ENCODE measurements around the gene LRRC74A.
"Not testable (repeated sequence)": the region's sequence is repeated elsewhere in the genome, so short reads cannot be mapped to it uniquely, and the experiment has no call there.

LRRC74A gene

DNA sequence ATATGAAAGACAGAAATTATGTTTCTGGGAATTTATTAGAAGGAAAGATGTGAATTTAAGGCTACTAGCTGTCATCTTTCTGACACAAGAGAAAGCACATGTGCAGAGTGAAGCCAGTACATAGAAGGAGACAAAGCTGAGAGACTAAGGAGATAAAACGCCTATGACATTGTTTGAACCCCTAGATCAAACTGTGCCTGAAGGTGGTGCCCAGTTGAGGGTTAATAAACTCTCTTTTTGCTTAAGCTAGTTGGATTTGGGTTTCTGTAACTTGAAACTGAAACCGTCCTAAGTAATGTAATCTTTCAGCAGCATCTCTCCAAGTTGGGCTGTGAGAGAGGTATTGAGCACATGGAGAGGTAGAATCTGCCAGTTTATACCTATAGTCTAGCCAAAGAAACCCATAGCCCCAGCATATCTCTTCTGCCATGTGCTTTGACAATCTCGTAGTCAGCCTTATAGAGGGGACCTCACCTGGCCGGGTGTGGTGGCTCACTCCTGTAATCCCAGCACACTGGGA lies 84.2 kb downstream of the LRRC74A start:
- Histone ChIP-seq H2AFZ (no peak overlapping the region), H3K27me3 (ENCODE audit: control insufficient read depth, insufficient read depth, low read length) (no peaks in the 10 kb centered on the region), H3K79me2 (no peaks in the 10 kb centered on the region), H3K27ac (no peak overlapping the region), H3K9me3 (ENCODE audit: control insufficient read depth, low read length) (no peaks in the 10 kb centered on the region), H3K4me3 (ENCODE audit: low read depth, low read length) (no peak overlapping the region), H3K4me1 (peaks cover 24% of the 10 kb centered on the region), H3K4me2 (ENCODE audit: low read length) (no peak overlapping the region), H3K36me3 (ENCODE audit: control insufficient read depth, insufficient read depth, low read length) (no peaks in the 10 kb centered on the region), H3K9ac (no peak overlapping the region)
- TF ChIP-seq CTCF (IDR thresholded peaks at IDR 0.05): no peak

DNA sequence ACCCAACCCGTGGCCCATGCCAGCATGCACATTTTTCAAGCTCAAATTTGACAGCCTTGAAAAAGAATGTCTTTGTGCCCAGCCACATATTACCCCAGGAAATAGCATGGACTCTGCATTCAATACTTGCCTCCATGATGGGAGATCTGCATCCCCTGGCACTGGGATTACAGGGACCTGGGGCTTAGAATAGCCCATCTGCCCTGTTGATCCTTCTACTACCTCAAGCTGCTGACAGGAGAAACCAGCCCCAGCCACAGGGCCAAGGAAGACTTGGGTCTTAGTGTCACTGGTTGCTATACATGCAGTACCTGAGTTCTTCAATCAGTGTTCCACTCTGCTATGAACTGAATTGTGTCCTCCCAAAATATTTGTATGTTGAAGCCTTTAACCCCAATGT lies 85.3 kb downstream of the LRRC74A start:
- H3K4me3 ChIP-seq (ENCODE audit: low read depth, low read length): no peak overlapping the region
- H3K36me3 ChIP-seq (ENCODE audit: control insufficient read depth, insufficient read depth, low read length): no peaks in the 10 kb centered on the region
- H3K4me2 ChIP-seq (ENCODE audit: low read length): no peak overlapping the region
- H3K9ac ChIP-seq: no peak overlapping the region
- H3K27ac ChIP-seq: no peak overlapping the region
- no peaks in the 10 kb centered on the region for H3K9me3 ChIP-seq (ENCODE audit: control insufficient read depth, low read length)
- H3K27me3 ChIP-seq (ENCODE audit: control insufficient read depth, insufficient read depth, low read length): no peaks in the 10 kb centered on the region
- no peak for TF ChIP-seq CTCF (IDR thresholded peaks at IDR 0.05)
- no peaks in the 10 kb centered on the region for H3K79me2 ChIP-seq
- peaks cover 32% of the 10 kb centered on the region for H3K4me1 ChIP-seq
- no peak overlapping the region for H2AFZ ChIP-seq

- not testable (repeated sequence) for H3K9ac ChIP-seq; H3K27me3 ChIP-seq (ENCODE audit: control insufficient read depth, insufficient read depth, low read length); H3K36me3 ChIP-seq (ENCODE audit: control insufficient read depth, insufficient read depth, low read length); H3K4me3 ChIP-seq (ENCODE audit: low read depth, low read length); H3K79me2 ChIP-seq; H3K4me2 ChIP-seq (ENCODE audit: low read length); H3K9me3 ChIP-seq (ENCODE audit: control insufficient read depth, low read length)
- peak overlapping the region; percentile 1 for H2AFZ ChIP-seq
- H3K27ac ChIP-seq: peak overlapping the region; percentile 100
- H3K4me1 ChIP-seq: peaks cover 59% of the 10 kb centered on the region
Observed at GRCh38 chr14:76914533-76915081, 88.4 kb downstream of the LRRC74A start.

- Histone ChIP-seq H3K4me3 (ENCODE audit: low read depth, low read length) (no peak overlapping the region), H3K79me2 (no peaks in the 10 kb centered on the region), H3K4me2 (ENCODE audit: low read length) (no peak overlapping the region), H3K36me3 (ENCODE audit: control insufficient read depth, insufficient read depth, low read length) (no peaks in the 10 kb centered on the region), H3K27me3 (ENCODE audit: control insufficient read depth, insufficient read depth, low read length) (no peaks in the 10 kb centered on the region), H3K27ac (peak overlapping the region; percentile 100), H3K9ac (no peak overlapping the region), H3K4me1 (peaks cover 71% of the 10 kb centered on the region), H3K9me3 (ENCODE audit: control insufficient read depth, low read length) (no peaks in the 10 kb centered on the region), H2AFZ (peak overlapping the region; percentile 23)
- no peak for TF ChIP-seq CTCF (IDR thresholded peaks at IDR 0.05)
Observed at GRCh38 chr14:76916040-76916715, 90.0 kb downstream of the LRRC74A start.

DNA sequence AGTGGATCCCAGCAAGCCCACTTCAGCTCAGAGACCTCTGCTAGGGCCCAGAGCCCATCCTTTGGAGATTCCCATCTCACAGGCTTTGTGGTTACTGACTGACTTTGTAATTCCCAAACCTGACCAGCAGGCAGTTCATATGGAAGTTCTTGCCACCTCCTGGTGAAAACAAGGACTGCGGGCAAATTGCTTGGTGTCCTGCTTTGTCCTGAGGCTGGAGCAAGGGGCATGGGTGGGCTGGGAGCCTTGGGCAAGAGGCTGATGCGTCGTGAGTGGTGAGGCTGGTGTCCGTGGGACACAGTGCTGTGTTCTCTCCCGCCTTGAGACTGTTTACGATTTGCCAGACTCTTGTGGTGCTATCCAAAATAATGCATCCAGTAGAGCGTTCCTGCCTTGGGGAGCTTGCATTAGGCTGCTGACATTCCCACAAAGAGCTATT lies 91.0 kb downstream of the LRRC74A start:
- TF ChIP-seq CTCF (IDR thresholded peaks at IDR 0.05): peak; percentile 69
- H3K27ac ChIP-seq: peak overlapping the region; percentile 100
- no peak overlapping the region for H3K9ac ChIP-seq
- no peaks in the 10 kb centered on the region for H3K36me3 ChIP-seq (ENCODE audit: control insufficient read depth, insufficient read depth, low read length)
- H3K4me3 ChIP-seq (ENCODE audit: low read depth, low read length): no peak overlapping the region
- H3K4me1 ChIP-seq: peaks cover 81% of the 10 kb centered on the region
- H3K79me2 ChIP-seq: no peaks in the 10 kb centered on the region
- peak overlapping the region; percentile 10 for H2AFZ ChIP-seq
- H3K9me3 ChIP-seq (ENCODE audit: control insufficient read depth, low read length): no peaks in the 10 kb centered on the region
- no peaks in the 10 kb centered on the region for H3K27me3 ChIP-seq (ENCODE audit: control insufficient read depth, insufficient read depth, low read length)
- peak overlapping the region; percentile 72 for H3K4me2 ChIP-seq (ENCODE audit: low read length)
